ENCODE results near the gene PTPRK. TPM values are rescaled to one million over a fixed set of nuclear protein-coding genes. Genes with fewer than 3 reads are reported as not detected.

The PTPRK gene
- total and polyA plus RNA-seq, 2 of the 8 experiments (the other 6 are each of a cell fraction or from before 2014, with no cell fraction given): 11.4 to 47.3 TPM

DNA sequence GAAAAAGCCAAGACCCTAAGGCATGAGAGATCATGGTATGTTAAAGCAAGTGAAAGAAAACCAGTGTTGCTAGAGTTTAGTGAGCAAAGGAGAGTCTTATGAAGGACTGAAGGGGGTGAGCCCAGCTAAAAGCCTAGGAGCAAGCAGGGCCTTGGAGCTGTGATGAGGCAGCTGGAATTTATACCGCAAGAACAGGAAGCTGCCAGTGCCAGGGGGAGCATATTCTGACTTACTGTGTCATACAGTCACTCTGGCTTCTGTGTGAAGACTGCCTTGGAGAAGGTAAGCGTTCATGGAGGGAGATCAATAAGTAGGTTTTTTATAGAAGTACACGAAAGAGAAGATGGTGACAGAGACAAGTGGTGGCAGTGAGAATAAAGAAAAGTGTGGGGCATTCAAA lies 310.6 kb downstream of the PTPRK start (continued):
- no peak for TF ChIP-seq RNF2 (IDR thresholded peaks at IDR 0.05; ENCODE audit: borderline replicate concordance, low read depth, low read length, missing control alignments, poor library complexity, severe bottlenecking)
- TF ChIP-seq, protein P1, sequence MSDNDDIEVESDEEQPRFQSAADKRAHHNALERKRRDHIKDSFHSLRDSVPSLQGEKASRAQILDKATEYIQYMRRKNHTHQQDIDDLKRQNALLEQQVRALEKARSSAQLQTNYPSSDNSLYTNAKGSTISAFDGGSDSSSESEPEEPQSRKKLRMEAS (IDR thresholded peaks at IDR 0.05): no peak
- no peak for TF ChIP-seq SP4 (IDR thresholded peaks at IDR 0.05; ENCODE audit: low read length)
- no peak for TF ChIP-seq TEAD4 (IDR thresholded peaks at IDR 0.05; ENCODE audit: low read depth, low read length)
